Activated CD8-positive, alpha-beta memory T cell treated with anti-CD3 and anti-CD28 coated beads, Interleukin-2, amount 10 ng/mL, durations not matched to agents 7 days and 5 days (primary cell): ENCODE results near the gene PHF14. TPM values are rescaled to one million over a fixed set of nuclear protein-coding genes. Genes with fewer than 3 reads are reported as not detected.

Experiments used
- ATAC-seq: fragments of 150-1000 bp; cut with Tn5 transposase; one replicate; pipeline ENCODE4 v1.10.0; 2021; ENCODE audit warnings: moderate library complexity
- CTCF ChIA-PET: fragments of 350-600 bp; sonication (Branson Sonifier 250); formaldehyde crosslinking; loops from one replicate; lab custom pipeline; 2021; ENCODE audit warnings: antibody characterized with exemption; lab: Charles Lee
- DNase-seq: peaks from one replicate; pipeline ENCODE4 v3.0.0-alpha.2; 2020
- H3K27ac Mint-ChIP-seq: one replicate; pipeline ENCODE4 v1.8.0; 2021; ENCODE audit warnings: mild to moderate bottlenecking, mixed read lengths
- H3K27me3 Mint-ChIP-seq: one replicate; pipeline ENCODE4 v1.8.0; 2021; ENCODE audit warnings: mixed read lengths
- H3K36me3 Mint-ChIP-seq: one replicate; pipeline ENCODE4 v1.8.0; 2021; ENCODE audit warnings: mild to moderate bottlenecking, mixed read lengths
- H3K4me1 Mint-ChIP-seq: one replicate; pipeline ENCODE4 v1.8.0; 2021; ENCODE audit warnings: mixed read lengths
- H3K4me3 Mint-ChIP-seq: one replicate; pipeline ENCODE4 v1.8.0; 2021; ENCODE audit warnings: mild to moderate bottlenecking, moderate library complexity, mixed read lengths
- H3K9me3 Mint-ChIP-seq: one replicate; pipeline ENCODE4 v1.8.0; 2022; ENCODE audit warnings: low read depth, mixed read lengths
- total RNA-seq, 2 experiments: library from RNA; stranded (reverse); gene quantifications; one replicate each; pipeline ENCODE4 v1.2.3, GENCODE V29; 2021

Gene PHF14
- total RNA-seq, 2 experiments from 2014 or later: 36.0 to 36.7 TPM

GRCh38 chr7:11176985-11177555 is 203.4 kb downstream of the PHF14 start:
- H3K4me1 Mint-ChIP-seq: peaks cover 2% of the 10 kb centered on the region
- H3K36me3 Mint-ChIP-seq: no peaks in the 10 kb centered on the region
- CTCF ChIA-PET: no interaction called here
- no peaks in the 10 kb centered on the region for H3K9me3 Mint-ChIP-seq
- H3K4me3 Mint-ChIP-seq: no peak overlapping the region
- H3K27me3 Mint-ChIP-seq: no peaks in the 10 kb centered on the region
- no peak overlapping the region for H3K27ac Mint-ChIP-seq
- ATAC-seq (no peak), DNase-seq (no peak)

- H3K4me1 Mint-ChIP-seq: peaks cover 2% of the 10 kb centered on the region
- DNase-seq (no peak), ATAC-seq (no peak)
- CTCF ChIA-PET: no interaction called here
- no peaks in the 10 kb centered on the region for H3K27me3 Mint-ChIP-seq
- H3K9me3 Mint-ChIP-seq: no peaks in the 10 kb centered on the region
- H3K36me3 Mint-ChIP-seq: no peaks in the 10 kb centered on the region
- no peak overlapping the region for H3K27ac Mint-ChIP-seq
- no peak overlapping the region for H3K4me3 Mint-ChIP-seq
These were observed 204.1 kb downstream of the PHF14 start for GRCh38 chr7:11177793-11178192.

- Mint-ChIP-seq H3K27me3 (peaks cover 5% of the 10 kb centered on the region), H3K4me3 (no peak overlapping the region), H3K4me1 (peaks cover 2% of the 10 kb centered on the region), H3K9me3 (no peaks in the 10 kb centered on the region), H3K36me3 (no peaks in the 10 kb centered on the region), H3K27ac (no peak overlapping the region)
- DNase-seq: no peak
- CTCF ChIA-PET: no interaction called here
- ATAC-seq: no peak
These were observed 207.9 kb downstream of the PHF14 start for GRCh38 chr7:11181590-11181989.

GRCh38 chr7:11182736-11183135 is 209.1 kb downstream of the PHF14 start:
- Mint-ChIP-seq H3K27me3 (peaks cover 5% of the 10 kb centered on the region), H3K9me3 (no peaks in the 10 kb centered on the region)

GRCh38 chr7:11185179-11185815 is 211.6 kb downstream of the PHF14 start:
- Mint-ChIP-seq H3K27me3 (peaks cover 5% of the 10 kb centered on the region), H3K4me1 (no peaks in the 10 kb centered on the region), H3K4me3 (no peak overlapping the region), H3K36me3 (no peaks in the 10 kb centered on the region), H3K27ac (no peak overlapping the region), H3K9me3 (no peaks in the 10 kb centered on the region)
- DNase-seq: no peak
- ATAC-seq: no peak
- CTCF ChIA-PET: no interaction called here

More at GRCh38 chr7:11182736-11183135, 209.1 kb downstream of the PHF14 start:
- Mint-ChIP-seq H3K4me1 (peaks cover 2% of the 10 kb centered on the region), H3K27ac (no peak overlapping the region), H3K4me3 (no peak overlapping the region), H3K36me3 (no peaks in the 10 kb centered on the region)
- CTCF ChIA-PET: no interaction called here
- ATAC-seq: no peak
- DNase-seq: no peak

GRCh38 chr7:11188529-11189310 is 215.0 kb downstream of the PHF14 start:
- H3K36me3 Mint-ChIP-seq: no peaks in the 10 kb centered on the region
- H3K27ac Mint-ChIP-seq: no peak overlapping the region
- DNase-seq (no peak), ATAC-seq (no peak)
- H3K4me1 Mint-ChIP-seq: peaks cover 6% of the 10 kb centered on the region
- CTCF ChIA-PET: no interaction called here
- no peak overlapping the region for H3K4me3 Mint-ChIP-seq
- no peaks in the 10 kb centered on the region for H3K9me3 Mint-ChIP-seq
- H3K27me3 Mint-ChIP-seq: peaks cover 6% of the 10 kb centered on the region

- peaks cover 8% of the 10 kb centered on the region for H3K27me3 Mint-ChIP-seq
- no peak overlapping the region for H3K4me3 Mint-ChIP-seq
- ATAC-seq (no peak), DNase-seq (no peak)
- H3K27ac Mint-ChIP-seq: no peak overlapping the region
- CTCF ChIA-PET: no interaction called here
- H3K4me1 Mint-ChIP-seq: peaks cover 6% of the 10 kb centered on the region
- no peaks in the 10 kb centered on the region for H3K36me3 Mint-ChIP-seq
- H3K9me3 Mint-ChIP-seq: no peaks in the 10 kb centered on the region
These were observed 217.4 kb downstream of the PHF14 start for GRCh38 chr7:11191081-11191480.

- DNase-seq: no peak
- H3K4me1 Mint-ChIP-seq: peaks cover 6% of the 10 kb centered on the region
- no peak overlapping the region for H3K27ac Mint-ChIP-seq
- peaks cover 8% of the 10 kb centered on the region for H3K27me3 Mint-ChIP-seq
- no peak for ATAC-seq
- no peak overlapping the region for H3K4me3 Mint-ChIP-seq
- CTCF ChIA-PET: no interaction called here
- no peaks in the 10 kb centered on the region for H3K36me3 Mint-ChIP-seq
- H3K9me3 Mint-ChIP-seq: no peaks in the 10 kb centered on the region
These were observed 218.0 kb downstream of the PHF14 start for GRCh38 chr7:11191574-11192220.

- no peak overlapping the region for H3K27ac Mint-ChIP-seq
- CTCF ChIA-PET: no interaction called here
These were observed 218.8 kb downstream of the PHF14 start for GRCh38 chr7:11192506-11192905.

GRCh38 chr7:11193131-11193867 is 219.6 kb downstream of the PHF14 start:
- H3K9me3 Mint-ChIP-seq: no peaks in the 10 kb centered on the region
- peaks cover 6% of the 10 kb centered on the region for H3K4me1 Mint-ChIP-seq
- no peaks in the 10 kb centered on the region for H3K36me3 Mint-ChIP-seq
- H3K27me3 Mint-ChIP-seq: peaks cover 8% of the 10 kb centered on the region
- peak overlapping the region; percentile 6 for H3K4me3 Mint-ChIP-seq
- no peak for DNase-seq
- H3K27ac Mint-ChIP-seq: no peak overlapping the region
- no peak for ATAC-seq
- CTCF ChIA-PET: interaction anchor here (1.5 kb wide), 1 partner anchor 19 kb away, joined by 9 read pairs; no protein-coding TSS in a partner anchor

More at GRCh38 chr7:11192506-11192905, 218.8 kb downstream of the PHF14 start:
- Mint-ChIP-seq H3K9me3 (no peaks in the 10 kb centered on the region), H3K36me3 (no peaks in the 10 kb centered on the region), H3K4me1 (peaks cover 6% of the 10 kb centered on the region), H3K27me3 (peaks cover 8% of the 10 kb centered on the region), H3K4me3 (peak overlapping the region; percentile 6)
- DNase-seq: no peak
- ATAC-seq: no peak

GRCh38 chr7:11193888-11194287 is 220.2 kb downstream of the PHF14 start:
- no peaks in the 10 kb centered on the region for H3K36me3 Mint-ChIP-seq
- no peak overlapping the region for H3K27ac Mint-ChIP-seq
- H3K4me3 Mint-ChIP-seq: no peak overlapping the region
- DNase-seq (no peak), ATAC-seq (no peak)
- CTCF ChIA-PET: interaction anchor here (1.5 kb wide), 1 partner anchor 18 kb away, joined by 9 read pairs; no protein-coding TSS in a partner anchor
- H3K4me1 Mint-ChIP-seq: peaks cover 6% of the 10 kb centered on the region
- H3K9me3 Mint-ChIP-seq: no peaks in the 10 kb centered on the region
- peaks cover 8% of the 10 kb centered on the region for H3K27me3 Mint-ChIP-seq

- H3K4me1 Mint-ChIP-seq: peaks cover 6% of the 10 kb centered on the region
- H3K36me3 Mint-ChIP-seq: no peaks in the 10 kb centered on the region
- peaks cover 8% of the 10 kb centered on the region for H3K27me3 Mint-ChIP-seq
- DNase-seq (no peak), ATAC-seq (no peak)
- H3K9me3 Mint-ChIP-seq: no peaks in the 10 kb centered on the region
- CTCF ChIA-PET: interaction anchor here (1.5 kb wide), 1 partner anchor 17 kb away, joined by 9 read pairs; no protein-coding TSS in a partner anchor
- H3K27ac Mint-ChIP-seq: no peak overlapping the region
- no peak overlapping the region for H3K4me3 Mint-ChIP-seq
These were observed 220.8 kb downstream of the PHF14 start for GRCh38 chr7:11194492-11194891.

GRCh38 chr7:11195502-11195901 is 221.8 kb downstream of the PHF14 start:
- H3K4me3 Mint-ChIP-seq: no peak overlapping the region
- H3K27me3 Mint-ChIP-seq: peaks cover 8% of the 10 kb centered on the region
- DNase-seq: no peak
- H3K36me3 Mint-ChIP-seq: no peaks in the 10 kb centered on the region
- no peak for ATAC-seq
- CTCF ChIA-PET: interaction anchor here (1.3 kb wide), 1 partner anchor 17 kb away, joined by 3 read pairs; no protein-coding TSS in a partner anchor
- peaks cover 6% of the 10 kb centered on the region for H3K4me1 Mint-ChIP-seq
- H3K27ac Mint-ChIP-seq: no peak overlapping the region
- no peaks in the 10 kb centered on the region for H3K9me3 Mint-ChIP-seq
